Measurements from ENCODE around the gene RNASET2. TPM values are rescaled to one million over a fixed set of nuclear protein-coding genes. Genes with fewer than 3 reads are reported as not detected.

Gene RNASET2, protein sequence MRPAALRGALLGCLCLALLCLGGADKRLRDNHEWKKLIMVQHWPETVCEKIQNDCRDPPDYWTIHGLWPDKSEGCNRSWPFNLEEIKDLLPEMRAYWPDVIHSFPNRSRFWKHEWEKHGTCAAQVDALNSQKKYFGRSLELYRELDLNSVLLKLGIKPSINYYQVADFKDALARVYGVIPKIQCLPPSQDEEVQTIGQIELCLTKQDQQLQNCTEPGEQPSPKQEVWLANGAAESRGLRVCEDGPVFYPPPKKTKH
- total RNA-seq: 53.4 and 56.2 TPM in 2 replicates

DNA sequence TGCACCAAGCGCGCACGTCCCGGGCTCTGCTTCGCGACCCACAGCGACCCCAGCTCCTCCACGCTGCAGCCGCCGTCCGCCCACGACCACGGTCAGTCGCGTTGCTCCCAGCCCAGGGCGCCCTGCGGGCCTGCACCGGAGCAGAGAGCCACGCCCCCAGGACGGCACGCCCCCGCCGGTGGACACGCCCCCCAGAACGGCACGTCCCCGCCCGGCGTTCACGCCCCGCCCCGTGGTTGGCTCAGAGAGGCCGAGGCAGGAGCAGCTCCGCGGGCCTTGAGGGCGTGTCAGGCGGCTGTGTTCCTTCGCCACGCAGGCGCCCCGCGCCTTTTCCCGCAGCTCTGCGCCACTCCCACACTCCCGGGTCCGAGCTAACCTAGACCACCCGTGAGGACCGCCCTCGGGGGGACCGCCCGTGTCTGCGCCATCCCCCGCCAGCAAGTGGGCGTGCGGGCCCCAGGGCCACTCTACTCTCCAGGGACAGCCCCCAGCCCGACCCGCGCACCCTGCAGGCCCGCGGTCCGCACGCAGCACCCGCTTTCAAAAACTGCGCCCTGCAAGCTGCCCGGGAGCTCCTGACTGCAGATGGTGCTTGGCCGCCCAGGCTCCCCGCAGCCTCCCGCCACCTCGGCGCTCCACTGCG is at the start of gene RNASET2:
Gene RNASET2 (minus strand): TSS at position 107 of the 643 bp plus-strand sequence. CDS start 368 bp downstream, outside the sequence.
- no peaks in the 10 kb centered on the region for H3K27me3 Mint-ChIP-seq (ENCODE audit: low read depth)
- peaks cover 19% of the 10 kb centered on the region for H3K36me3 Mint-ChIP-seq (ENCODE audit: low read depth)
- peak within 1 kb of the TSS; percentile 96 for H3K4me3 Mint-ChIP-seq (ENCODE audit: low read depth)
- intact Hi-C loops (cut with micrococcal nuclease): loop anchor here (1.0 to 10.0 kb wide), 3 partner anchors 43 to 1328 kb away; partner anchors contain the start of gene CEP43
- H3K4me1 Mint-ChIP-seq (ENCODE audit: low read depth): peaks cover 69% of the 10 kb centered on the region
- H3K27ac Mint-ChIP-seq: peak within 1 kb of the TSS; percentile 99
- no peaks in the 10 kb centered on the region for H3K9me3 Mint-ChIP-seq
- peak; percentile 97 for DNase-seq (ENCODE audit: low spot score)

DNA sequence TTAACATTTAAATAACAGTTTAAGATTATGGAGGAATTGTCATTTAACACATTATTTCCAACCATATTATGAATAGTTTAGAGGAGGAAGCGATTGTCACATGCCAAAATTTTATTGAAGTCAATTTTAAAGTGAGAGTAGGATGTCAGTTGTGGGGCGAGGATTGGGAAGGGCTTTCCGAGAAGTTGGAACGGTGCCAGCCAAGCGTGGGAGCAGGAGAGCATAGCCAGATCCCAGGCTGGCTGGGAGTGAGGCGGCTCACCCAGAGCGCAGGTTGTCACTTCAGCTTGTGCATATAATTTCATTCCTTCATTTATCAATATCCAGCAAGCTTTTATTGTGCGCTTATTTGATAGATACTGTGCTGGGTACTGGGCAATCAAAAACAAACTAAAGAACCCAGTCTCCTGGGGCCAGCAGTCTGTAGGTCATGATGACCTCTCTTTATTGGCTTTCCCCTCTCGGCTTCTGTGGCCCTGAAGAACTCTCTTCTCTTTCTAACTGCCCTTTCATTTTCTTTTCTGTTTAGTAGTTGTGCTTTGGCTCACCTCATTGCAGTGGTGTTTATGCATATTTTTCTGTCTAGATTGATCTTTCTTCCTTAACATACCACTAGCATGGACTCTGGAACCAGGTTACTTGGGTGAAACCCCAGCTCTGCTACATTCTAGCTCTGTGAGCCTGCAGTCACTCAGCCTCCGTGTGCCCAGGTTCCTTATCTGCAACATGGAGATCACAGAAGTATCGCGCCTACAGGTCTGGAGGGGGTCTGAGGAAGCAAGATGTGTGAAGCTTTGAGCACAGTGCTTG is 49.2 kb upstream of the RNASET2 start:
- no peaks in the 10 kb centered on the region for H3K9me3 Mint-ChIP-seq
- H3K27ac Mint-ChIP-seq: no peak overlapping the region
- no peaks in the 10 kb centered on the region for H3K27me3 Mint-ChIP-seq (ENCODE audit: low read depth)
- no peak overlapping the region for H3K4me3 Mint-ChIP-seq (ENCODE audit: low read depth)
- no peak for DNase-seq (ENCODE audit: low spot score)
- peaks cover 62% of the 10 kb centered on the region for H3K36me3 Mint-ChIP-seq (ENCODE audit: low read depth)
- H3K4me1 Mint-ChIP-seq (ENCODE audit: low read depth): peaks cover 16% of the 10 kb centered on the region
- intact Hi-C loops (cut with micrococcal nuclease): no loop called here

DNA sequence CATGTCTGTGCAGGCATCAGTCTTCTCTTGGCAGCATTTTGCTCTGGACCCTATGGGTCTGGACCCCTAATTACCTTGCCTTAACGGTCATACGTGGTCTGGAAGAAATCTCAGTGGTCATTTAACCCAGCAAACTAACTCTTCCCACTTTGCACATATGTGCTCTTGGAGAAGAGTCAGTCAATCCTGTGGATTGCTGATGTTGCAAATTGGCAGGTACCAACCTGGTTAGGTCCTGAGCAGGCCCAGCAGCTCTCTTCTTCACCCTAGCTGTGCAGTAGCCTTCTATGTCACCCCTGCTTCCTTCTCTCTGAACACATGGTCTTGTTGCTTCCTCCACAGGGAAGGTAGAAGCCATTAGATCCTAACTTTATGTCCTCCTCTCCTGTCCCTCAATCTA is 44.4 kb upstream of the RNASET2 start:
- intact Hi-C loops (cut with micrococcal nuclease): no loop called here
- H3K4me3 Mint-ChIP-seq (ENCODE audit: low read depth): peak overlapping the region; percentile 87
- peak overlapping the region; percentile 40 for H3K27ac Mint-ChIP-seq
- H3K36me3 Mint-ChIP-seq (ENCODE audit: low read depth): peaks cover 44% of the 10 kb centered on the region
- H3K27me3 Mint-ChIP-seq (ENCODE audit: low read depth): no peaks in the 10 kb centered on the region
- peaks cover 34% of the 10 kb centered on the region for H3K4me1 Mint-ChIP-seq (ENCODE audit: low read depth)
- no peak for DNase-seq (ENCODE audit: low spot score)
- no peaks in the 10 kb centered on the region for H3K9me3 Mint-ChIP-seq

- H3K27me3 Mint-ChIP-seq (ENCODE audit: low read depth): no peaks in the 10 kb centered on the region
- intact Hi-C loops (cut with micrococcal nuclease): loop anchor here (1.0 to 5.0 kb wide), 8 partner anchors 43 to 373 kb away; partner anchors contain the start of gene RPS6KA2
- H3K9me3 Mint-ChIP-seq: no peaks in the 10 kb centered on the region
- peaks cover 34% of the 10 kb centered on the region for H3K4me1 Mint-ChIP-seq (ENCODE audit: low read depth)
- H3K36me3 Mint-ChIP-seq (ENCODE audit: low read depth): peaks cover 40% of the 10 kb centered on the region
- no peak for DNase-seq (ENCODE audit: low spot score)
- peak overlapping the region; percentile 58 for H3K27ac Mint-ChIP-seq
- peak overlapping the region; percentile 87 for H3K4me3 Mint-ChIP-seq (ENCODE audit: low read depth)
Observed at GRCh38 chr6:166999884-167000253, 43.5 kb upstream of the RNASET2 start.

GRCh38 chr6:166999145-166999883 is 43.0 kb upstream of the RNASET2 start, which contains the start of gene CEP43:
Gene CEP43 (plus strand): TSS chr6:166999397. CDS start chr6:166999413, 16 bp downstream.
- H3K4me1 Mint-ChIP-seq (ENCODE audit: low read depth): peaks cover 35% of the 10 kb centered on the region

DNA sequence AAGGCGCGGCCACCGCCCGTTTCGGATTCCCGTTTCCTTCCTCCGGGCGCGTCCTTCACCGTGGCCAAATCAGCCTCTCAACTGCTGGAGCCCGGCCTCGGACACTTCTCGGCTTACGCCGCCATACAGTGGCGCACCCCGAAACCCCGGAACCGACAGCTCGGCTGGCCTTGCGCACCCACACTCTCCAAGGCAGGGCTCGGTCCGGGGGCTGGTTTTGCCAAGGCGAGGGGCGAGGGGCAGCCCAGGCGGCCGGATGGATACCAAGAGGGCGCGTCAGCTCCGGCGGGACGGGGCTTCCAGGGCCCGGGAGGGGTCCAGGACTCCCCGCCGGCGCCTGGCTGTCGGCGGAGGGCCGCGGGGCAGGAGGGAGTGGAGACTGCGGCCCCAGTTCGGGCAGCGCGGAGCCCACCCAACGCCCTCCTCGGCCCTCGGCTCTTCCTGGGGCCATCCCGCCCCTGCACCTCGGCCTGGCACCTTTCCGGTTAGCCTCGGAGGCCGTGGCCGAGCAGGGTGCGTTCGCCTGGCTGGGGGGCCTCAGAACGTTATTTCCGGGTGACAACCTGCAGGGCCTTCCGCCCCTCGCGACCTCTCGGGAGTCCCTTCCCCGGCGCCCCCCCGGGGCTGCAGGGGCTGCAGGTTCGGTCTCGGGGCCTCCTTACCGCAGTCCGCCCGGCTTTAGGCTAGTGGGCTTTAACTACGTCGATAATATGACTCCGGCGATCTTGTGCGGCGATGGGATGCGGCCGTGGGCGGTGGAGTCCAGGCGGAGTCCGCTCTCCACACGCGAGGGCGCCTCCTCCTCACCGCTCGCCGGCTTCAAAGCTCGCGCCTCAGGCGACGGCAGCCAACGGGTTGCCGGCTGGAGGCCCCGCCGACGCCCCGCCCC is 42.1 kb upstream of the RNASET2 start:
- intact Hi-C loops (cut with micrococcal nuclease): loop anchor here (1.0 to 5.0 kb wide), 8 partner anchors 41 to 371 kb away; partner anchors contain the start of gene RPS6KA2
- peaks cover 39% of the 10 kb centered on the region for H3K4me1 Mint-ChIP-seq (ENCODE audit: low read depth)
- peak overlapping the region; percentile 80 for H3K27ac Mint-ChIP-seq
- H3K27me3 Mint-ChIP-seq (ENCODE audit: low read depth): no peaks in the 10 kb centered on the region
- H3K36me3 Mint-ChIP-seq (ENCODE audit: low read depth): peaks cover 43% of the 10 kb centered on the region
- peak; percentile 19 for DNase-seq (ENCODE audit: low spot score)
- peak overlapping the region; percentile 87 for H3K4me3 Mint-ChIP-seq (ENCODE audit: low read depth)
- H3K9me3 Mint-ChIP-seq: no peaks in the 10 kb centered on the region

More at GRCh38 chr6:166999145-166999883, 43.0 kb upstream of the RNASET2 start, which contains the start of gene CEP43:
- DNase-seq (ENCODE audit: low spot score): peak; percentile 87
- Mint-ChIP-seq H3K9me3 (no peaks in the 10 kb centered on the region), H3K27me3 (ENCODE audit: low read depth) (no peaks in the 10 kb centered on the region), H3K36me3 (ENCODE audit: low read depth) (peaks cover 45% of the 10 kb centered on the region), H3K4me3 (ENCODE audit: low read depth) (peak within 1 kb of the TSS; percentile 87), H3K27ac (peak within 1 kb of the TSS; percentile 80)
- intact Hi-C loops (cut with micrococcal nuclease): loop anchor here (1.0 to 5.0 kb wide), 8 partner anchors 42 to 372 kb away; partner anchors contain the start of gene RPS6KA2

- DNase-seq (ENCODE audit: low spot score): peak; percentile 46
- Mint-ChIP-seq H3K27me3 (ENCODE audit: low read depth) (no peaks in the 10 kb centered on the region), H3K36me3 (ENCODE audit: low read depth) (peaks cover 48% of the 10 kb centered on the region), H3K27ac (peak overlapping the region; percentile 70), H3K4me1 (ENCODE audit: low read depth) (peaks cover 40% of the 10 kb centered on the region), H3K9me3 (no peaks in the 10 kb centered on the region), H3K4me3 (ENCODE audit: low read depth) (peak overlapping the region; percentile 73)
- intact Hi-C loops (cut with micrococcal nuclease): loop anchor here (2.0 to 5.0 kb wide), 4 partner anchors 49 to 354 kb away; no protein-coding TSS in a partner anchor
Observed at GRCh38 chr6:166997768-166998255, 41.5 kb upstream of the RNASET2 start.

DNA sequence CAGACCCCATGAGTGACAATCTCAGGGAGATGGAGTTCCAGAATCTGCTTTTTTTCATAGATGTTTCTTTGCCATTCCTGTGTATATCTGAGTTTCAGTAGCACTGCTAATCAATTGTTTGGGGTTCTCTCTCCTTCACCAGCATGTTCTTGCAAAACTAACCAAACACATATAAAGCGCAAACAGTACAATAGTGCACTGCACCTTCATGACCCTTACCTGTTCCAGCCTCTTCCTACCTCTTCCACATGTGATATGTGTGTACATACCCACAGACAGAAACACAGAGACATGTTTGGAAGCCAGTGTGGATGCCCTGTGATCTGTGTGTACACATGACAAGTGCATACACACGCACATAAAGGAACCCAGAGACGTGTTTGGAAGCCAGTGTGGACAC is 41.0 kb upstream of the RNASET2 start:
- Mint-ChIP-seq H3K27ac (peak overlapping the region; percentile 70), H3K4me3 (ENCODE audit: low read depth) (peak overlapping the region; percentile 73), H3K4me1 (ENCODE audit: low read depth) (peaks cover 40% of the 10 kb centered on the region), H3K36me3 (ENCODE audit: low read depth) (peaks cover 53% of the 10 kb centered on the region), H3K27me3 (ENCODE audit: low read depth) (no peaks in the 10 kb centered on the region), H3K9me3 (no peaks in the 10 kb centered on the region)
- DNase-seq (ENCODE audit: low spot score): no peak
- intact Hi-C loops (cut with micrococcal nuclease): loop anchor here (5.0 kb wide), 3 partner anchors 145 to 355 kb away; no protein-coding TSS in a partner anchor

GRCh38 chr6:166996406-166996805 is 40.1 kb upstream of the RNASET2 start:
- DNase-seq (ENCODE audit: low spot score): no peak
- Mint-ChIP-seq H3K4me3 (ENCODE audit: low read depth) (peak overlapping the region; percentile 34), H3K4me1 (ENCODE audit: low read depth) (peaks cover 38% of the 10 kb centered on the region), H3K27ac (no peak overlapping the region), H3K27me3 (ENCODE audit: low read depth) (no peaks in the 10 kb centered on the region), H3K9me3 (no peaks in the 10 kb centered on the region), H3K36me3 (ENCODE audit: low read depth) (peaks cover 52% of the 10 kb centered on the region)
- intact Hi-C loops (cut with micrococcal nuclease): loop anchor here (5.0 kb wide), 3 partner anchors 146 to 356 kb away; no protein-coding TSS in a partner anchor

GRCh38 chr6:166989427-166990032 is 33.2 kb upstream of the RNASET2 start:
- Mint-ChIP-seq H3K27ac (no peak overlapping the region), H3K4me1 (ENCODE audit: low read depth) (peaks cover 26% of the 10 kb centered on the region), H3K27me3 (ENCODE audit: low read depth) (no peaks in the 10 kb centered on the region), H3K9me3 (no peaks in the 10 kb centered on the region), H3K4me3 (ENCODE audit: low read depth) (no peak overlapping the region), H3K36me3 (ENCODE audit: low read depth) (peaks cover 45% of the 10 kb centered on the region)
- peak; percentile 36 for DNase-seq (ENCODE audit: low spot score)
- intact Hi-C loops (cut with micrococcal nuclease): loop anchor here (1.0 to 2.0 kb wide), 3 partner anchors 39 to 214 kb away; no protein-coding TSS in a partner anchor
